GM21737 (cell line): ENCODE results near the gene SLC17A6.

Source experiments
- ATAC-seq: cut with Tn5 transposase; IDR thresholded peaks from one replicate; pipeline ENCODE4 v1.9.1; 2021; ENCODE audit warnings: mild to moderate bottlenecking, moderate library complexity; ENCODE audit not compliant: unreplicated experiment

The SLC17A6 gene

GRCh38 chr11:22337596-22338485 lies at the start of gene SLC17A6:
Gene SLC17A6 (plus strand): TSS chr11:22338381. CDS start chr11:22338534, 153 bp downstream.
- no peak for ATAC-seq

GRCh38 chr11:22302368-22302767 lies 35.8 kb upstream of the SLC17A6 start:
- ATAC-seq = no peak

GRCh38 chr11:22304337-22304961 lies 33.7 kb upstream of the SLC17A6 start:
- ATAC-seq = no peak

GRCh38 chr11:22317656-22318055 lies 20.5 kb upstream of the SLC17A6 start:
- no peak for ATAC-seq

GRCh38 chr11:22331771-22332170 lies 6.4 kb upstream of the SLC17A6 start:
- no peak for ATAC-seq

GRCh38 chr11:22336587-22336986 lies 1.6 kb upstream of the SLC17A6 start:
- no peak for ATAC-seq

GRCh38 chr11:22339611-22340010 lies 1.4 kb downstream of the SLC17A6 start:
- no peak for ATAC-seq

GRCh38 chr11:22340235-22340634 lies 2.1 kb downstream of the SLC17A6 start:
- no peak for ATAC-seq

GRCh38 chr11:22340701-22341587 lies 2.8 kb downstream of the SLC17A6 start:
- no peak for ATAC-seq

- no peak for ATAC-seq
These were observed 3.4 kb downstream of the SLC17A6 start for GRCh38 chr11:22341588-22341931.

- ATAC-seq = no peak
These were observed 4.2 kb downstream of the SLC17A6 start for GRCh38 chr11:22342211-22343031.

GRCh38 chr11:22343032-22343324 lies 4.8 kb downstream of the SLC17A6 start:
- no peak for ATAC-seq

- no peak for ATAC-seq
These were observed 5.3 kb downstream of the SLC17A6 start for GRCh38 chr11:22343371-22344032.

GRCh38 chr11:22344081-22344480 lies 5.9 kb downstream of the SLC17A6 start:
- no peak for ATAC-seq

GRCh38 chr11:22346282-22346681 lies 8.1 kb downstream of the SLC17A6 start:
- no peak for ATAC-seq

- no peak for ATAC-seq
These were observed 9.8 kb downstream of the SLC17A6 start for GRCh38 chr11:22347857-22348487.

- ATAC-seq = no peak
These were observed 11.3 kb downstream of the SLC17A6 start for GRCh38 chr11:22349491-22349890.

GRCh38 chr11:22359295-22359694 lies 21.1 kb downstream of the SLC17A6 start:
- ATAC-seq = no peak

GRCh38 chr11:22371160-22371559 lies 33.0 kb downstream of the SLC17A6 start:
- ATAC-seq = no peak

GRCh38 chr11:22387126-22387525 lies 48.9 kb downstream of the SLC17A6 start:
- ATAC-seq = no peak
